A673 (cell line): ENCODE measurements around the gene FAM222B.

Experiments
- CTCF ChIP-seq: fragments of 300-800, 200-600 bp; sonication (generic); conservative IDR thresholded peaks from 2 replicates; pipeline ENCODE4 v1.5.1; 2017; ENCODE audit warnings: low read depth, mild to moderate bottlenecking, antibody characterized with exemption, low read length, moderate library complexity, mixed read lengths
- EZH2 ChIP-seq: fragments of 200-600 bp; sonication (generic); IDR thresholded peaks from 2 replicates; pipeline ENCODE4 v1.6.1; 2017; ENCODE audit warnings: borderline replicate concordance, low read depth, mild to moderate bottlenecking, mixed read lengths, antibody characterized with exemption, low read length; ENCODE audit not compliant: poor library complexity, severe bottlenecking

- TF ChIP-seq EZH2 (no peak), CTCF (no peak)
These were observed 98.3 kb downstream of the FAM222B start for GRCh38 chr17:28744104-28744971.
